ENCODE results near the gene EIF3K.

Gene EIF3K

DNA sequence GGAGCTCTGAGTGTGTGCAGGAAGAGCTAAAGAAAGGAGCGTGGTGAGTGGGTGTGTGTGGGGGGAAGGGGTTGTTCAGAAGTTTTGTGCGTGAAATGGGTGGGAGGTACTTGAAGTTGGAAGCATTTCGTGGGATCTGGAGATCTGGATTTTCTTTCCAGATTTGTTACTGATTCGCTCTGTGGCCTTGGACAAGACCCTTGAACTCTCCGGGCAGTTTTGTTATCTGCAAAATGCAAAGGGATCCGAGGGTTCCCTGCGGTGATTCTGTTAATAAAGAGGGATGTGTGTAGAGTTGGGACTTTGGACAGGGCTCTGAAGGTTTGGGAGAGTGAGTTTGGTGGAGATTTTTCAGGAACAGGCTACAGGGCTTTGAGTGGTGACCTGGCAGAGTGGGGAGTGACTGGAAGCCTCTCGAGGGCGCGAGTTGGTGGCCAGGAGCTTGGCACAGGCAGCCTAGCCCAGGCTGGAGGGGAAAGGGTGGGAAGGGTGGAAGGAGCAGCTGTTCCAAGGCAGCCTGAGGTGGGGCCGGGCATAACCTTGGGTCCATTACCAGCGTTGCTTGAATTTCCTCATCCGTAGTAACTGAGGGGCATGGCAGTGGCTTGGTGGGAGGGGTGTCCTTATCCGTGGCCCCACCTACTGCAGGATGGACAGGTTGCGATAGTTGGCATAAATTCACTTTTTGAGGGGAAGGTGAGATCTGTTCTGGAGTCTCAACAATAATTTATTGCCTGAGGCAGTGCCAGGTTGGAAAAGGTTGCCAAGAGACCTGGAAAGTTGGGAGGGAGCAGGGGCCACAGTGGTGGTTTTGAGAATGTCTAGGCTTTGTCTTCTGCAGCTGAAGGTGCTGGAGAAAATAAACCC is 30.6 kb downstream of the EIF3K start (continued):
- TF ChIP-seq, protein P1, sequence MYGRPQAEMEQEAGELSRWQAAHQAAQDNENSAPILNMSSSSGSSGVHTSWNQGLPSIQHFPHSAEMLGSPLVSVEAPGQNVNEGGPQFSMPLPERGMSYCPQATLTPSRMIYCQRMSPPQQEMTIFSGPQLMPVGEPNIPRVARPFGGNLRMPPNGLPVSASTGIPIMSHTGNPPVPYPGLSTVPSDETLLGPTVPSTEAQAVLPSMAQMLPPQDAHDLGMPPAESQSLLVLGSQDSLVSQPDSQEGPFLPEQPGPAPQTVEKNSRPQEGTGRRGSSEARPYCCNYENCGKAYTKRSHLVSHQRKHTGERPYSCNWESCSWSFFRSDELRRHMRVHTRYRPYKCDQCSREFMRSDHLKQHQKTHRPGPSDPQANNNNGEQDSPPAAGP (tag by site-specific recombination; IDR thresholded peaks at IDR 0.05): peak; percentile 87
- peak; percentile 87 for TF ChIP-seq ZNF692 (tag by site-specific recombination; IDR thresholded peaks at IDR 0.05)
- TF ChIP-seq ZNF248 (tag by site-specific recombination; IDR thresholded peaks at IDR 0.05): no peak
- TF ChIP-seq FEZF1 (tag by site-specific recombination; IDR thresholded peaks at IDR 0.05): no peak
- no peak; the same call in 1 of the 2 replicates for TF ChIP-seq ZEB2 (tag by site-specific recombination; IDR thresholded peaks at IDR 0.05)
- no peak for TF ChIP-seq ZNF169 (tag by site-specific recombination; IDR thresholded peaks at IDR 0.05)
- no peak for TF ChIP-seq ZNF530 (tag by site-specific recombination; IDR thresholded peaks at IDR 0.05; ENCODE audit: low read depth)
- no peak for TF ChIP-seq ZNF626 (tag by site-specific recombination; IDR thresholded peaks at IDR 0.05)
- TF ChIP-seq ZSCAN5A (tag by site-specific recombination; IDR thresholded peaks at IDR 0.05): no peak
- TF ChIP-seq ZNF16 (tag by site-specific recombination; IDR thresholded peaks at IDR 0.05; ENCODE audit: low read depth): no peak
- no peak for TF ChIP-seq ZNF121 (tag by site-specific recombination; IDR thresholded peaks at IDR 0.05)
- TF ChIP-seq ZNF843 (tag by site-specific recombination; IDR thresholded peaks at IDR 0.05): no peak
- TF ChIP-seq ZNF140 (tag by site-specific recombination; IDR thresholded peaks at IDR 0.05): no peak
- TF ChIP-seq SP2 (tag by site-specific recombination; IDR thresholded peaks at IDR 0.05): peak; percentile 45
- no peak for TF ChIP-seq ZNF280C (tag by site-specific recombination; IDR thresholded peaks at IDR 0.05)
- TF ChIP-seq ZNF394 (tag by site-specific recombination; IDR thresholded peaks at IDR 0.05; ENCODE audit: borderline replicate concordance): no peak; the same call in none of the 2 replicates
- TF ChIP-seq ZNF529 (tag by site-specific recombination; IDR thresholded peaks at IDR 0.05; ENCODE audit: insufficient replicate concordance): no peak
- no peak; the same call in 1 of the 2 replicates for TF ChIP-seq ZBTB48 (tag by site-specific recombination; IDR thresholded peaks at IDR 0.05)
- no peak for TF ChIP-seq ZNF670 (tag by site-specific recombination; IDR thresholded peaks at IDR 0.05; ENCODE audit: low read depth)
- TF ChIP-seq, protein P2, sequence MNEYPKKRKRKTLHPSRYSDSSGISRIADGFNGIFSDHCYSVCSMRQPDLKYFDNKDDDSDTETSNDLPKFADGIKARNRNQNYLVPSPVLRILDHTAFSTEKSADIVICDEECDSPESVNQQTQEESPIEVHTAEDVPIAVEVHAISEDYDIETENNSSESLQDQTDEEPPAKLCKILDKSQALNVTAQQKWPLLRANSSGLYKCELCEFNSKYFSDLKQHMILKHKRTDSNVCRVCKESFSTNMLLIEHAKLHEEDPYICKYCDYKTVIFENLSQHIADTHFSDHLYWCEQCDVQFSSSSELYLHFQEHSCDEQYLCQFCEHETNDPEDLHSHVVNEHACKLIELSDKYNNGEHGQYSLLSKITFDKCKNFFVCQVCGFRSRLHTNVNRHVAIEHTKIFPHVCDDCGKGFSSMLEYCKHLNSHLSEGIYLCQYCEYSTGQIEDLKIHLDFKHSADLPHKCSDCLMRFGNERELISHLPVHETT (tag by site-specific recombination; IDR thresholded peaks at IDR 0.05): peak; percentile 15; the same call in 1 of the 2 replicates
- TF ChIP-seq HIC1 (tag by site-specific recombination; IDR thresholded peaks at IDR 0.05): peak; percentile 79
- TF ChIP-seq ZBTB26 (tag by site-specific recombination; optimal IDR thresholded peaks at IDR 0.05): peak; percentile 30
- no peak for TF ChIP-seq ZNF629 (tag by site-specific recombination; IDR thresholded peaks at IDR 0.05)
- no peak for TF ChIP-seq ZNF202 (tag by site-specific recombination; IDR thresholded peaks at IDR 0.05; ENCODE audit: borderline replicate concordance)
- peak; percentile 89 for TF ChIP-seq KLF1 (tag by site-specific recombination; IDR thresholded peaks at IDR 0.05)

All from HEK293 (cell line).